SKM-1 treated with dmso at 0.1 percent for 144 hours (cell line): ENCODE data around the gene WDR45B.

Experiments
- DNase-seq: peaks from one replicate; lab custom pipeline; 2025; ENCODE audit not compliant: unreplicated experiment; lab: John Stamatoyannopoulos, UW

WDR45B gene

GRCh38 chr17:82631544-82631943 lies 16.7 kb downstream of the WDR45B start:
- DNase-seq: no peak

- DNase-seq: no peak
These were observed 18.0 kb downstream of the WDR45B start for GRCh38 chr17:82630212-82630611.

- DNase-seq: no peak
These were observed 18.5 kb downstream of the WDR45B start for GRCh38 chr17:82629748-82630147.

GRCh38 chr17:82627405-82627804 lies 20.8 kb downstream of the WDR45B start:
- no peak for DNase-seq

DNA sequence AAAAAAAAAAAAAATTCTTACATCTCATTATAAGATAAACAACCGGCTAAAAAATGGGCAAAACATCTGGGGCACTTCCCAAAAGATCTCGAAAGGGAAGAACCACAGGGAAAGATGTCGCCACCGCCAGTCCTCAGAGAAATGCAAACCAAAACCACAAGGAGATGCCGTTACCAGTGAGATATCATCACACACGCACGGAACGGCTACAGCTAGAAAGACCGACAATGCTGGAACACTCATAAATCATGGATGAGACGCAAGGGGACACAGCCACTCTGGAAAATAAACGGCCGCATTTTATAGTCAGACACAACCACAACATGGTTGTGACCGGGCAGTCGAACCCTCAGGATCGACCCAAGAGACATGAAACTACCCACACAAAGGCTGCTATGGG lies 24.5 kb downstream of the WDR45B start:
- peak; percentile 49 for DNase-seq

GRCh38 chr17:82619641-82620040 lies 28.6 kb downstream of the WDR45B start:
- DNase-seq: no peak

GRCh38 chr17:82619211-82619610 lies 29.0 kb downstream of the WDR45B start:
- DNase-seq: no peak

DNA sequence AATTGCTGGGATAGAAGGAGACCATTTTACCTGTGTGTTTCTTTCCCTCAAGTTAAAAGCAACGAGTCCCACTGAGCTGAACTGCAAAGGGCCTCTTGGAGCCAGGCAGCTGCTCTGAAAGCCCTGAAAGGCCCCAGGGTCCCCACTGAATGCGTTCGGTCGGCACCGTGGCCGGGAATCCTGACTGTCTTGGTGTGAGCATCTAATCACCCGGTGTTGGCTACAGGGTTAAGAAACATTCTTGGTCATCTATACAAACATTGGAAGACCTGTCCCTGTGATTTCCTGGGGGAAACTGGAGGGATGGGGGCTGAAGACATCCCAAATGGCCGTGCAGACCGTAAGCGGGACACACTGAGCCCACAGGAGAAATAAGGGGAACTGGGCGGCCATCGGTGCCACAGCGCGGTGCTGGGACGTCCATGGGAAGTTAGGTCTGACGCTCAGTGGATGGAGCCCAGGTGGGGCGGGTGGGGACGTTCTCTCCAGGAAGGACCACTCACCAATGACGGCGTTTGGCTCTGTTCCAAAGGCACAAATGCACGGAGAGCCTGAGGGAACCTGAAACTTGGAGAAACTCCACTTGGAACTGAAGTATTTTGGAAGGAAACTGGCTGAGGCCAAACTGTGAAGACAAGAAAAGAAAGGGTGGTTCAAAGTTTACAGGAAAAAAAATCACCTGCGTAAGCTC lies 32.1 kb downstream of the WDR45B start:
- no peak for DNase-seq

DNA sequence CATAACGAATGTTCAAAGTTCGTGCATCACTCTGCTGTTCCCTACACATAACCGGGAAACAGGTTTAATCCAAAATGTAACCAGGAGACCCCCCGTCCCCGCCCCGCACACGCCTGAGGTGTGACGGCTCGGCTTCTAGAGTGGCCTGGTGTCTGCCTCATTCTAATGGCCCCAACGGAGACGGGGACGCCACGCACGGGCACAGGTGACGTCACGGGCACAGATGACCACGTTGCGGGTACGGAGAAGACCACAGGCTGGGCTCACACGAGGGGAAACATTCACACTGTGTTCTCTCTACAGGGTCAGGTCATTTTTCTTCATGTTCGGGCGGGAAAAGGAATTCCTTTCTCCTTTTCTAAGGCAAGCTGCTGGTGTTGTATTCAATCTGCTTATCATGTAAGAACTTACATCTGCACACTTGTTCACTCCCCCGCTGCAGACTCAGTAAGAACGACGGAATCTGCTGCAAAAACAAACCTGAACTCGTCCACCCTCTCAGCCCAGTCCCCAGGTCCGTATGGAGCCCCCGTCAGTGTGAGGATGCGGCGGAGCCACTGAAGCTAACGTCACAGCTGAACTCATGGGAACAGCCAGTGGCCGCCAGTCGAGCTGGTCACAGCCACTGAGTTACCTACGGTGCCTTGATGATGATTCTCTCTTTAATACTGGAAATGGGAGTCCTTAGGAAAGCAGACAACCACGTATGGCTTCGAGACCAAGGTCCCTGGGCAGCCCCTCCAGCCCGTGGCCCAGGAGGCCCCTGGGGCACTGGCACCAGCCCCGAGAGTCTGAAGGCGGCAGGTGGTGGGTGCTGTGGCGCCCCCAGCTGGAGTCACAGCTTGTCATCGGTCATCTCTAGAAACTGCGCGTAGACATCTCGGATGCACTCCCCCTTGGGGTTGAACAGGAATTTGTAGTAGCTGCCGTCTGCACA lies 32.9 kb downstream of the WDR45B start:
- no peak for DNase-seq

- no peak for DNase-seq
These were observed 34.1 kb downstream of the WDR45B start for GRCh38 chr17:82614095-82614631.

DNA sequence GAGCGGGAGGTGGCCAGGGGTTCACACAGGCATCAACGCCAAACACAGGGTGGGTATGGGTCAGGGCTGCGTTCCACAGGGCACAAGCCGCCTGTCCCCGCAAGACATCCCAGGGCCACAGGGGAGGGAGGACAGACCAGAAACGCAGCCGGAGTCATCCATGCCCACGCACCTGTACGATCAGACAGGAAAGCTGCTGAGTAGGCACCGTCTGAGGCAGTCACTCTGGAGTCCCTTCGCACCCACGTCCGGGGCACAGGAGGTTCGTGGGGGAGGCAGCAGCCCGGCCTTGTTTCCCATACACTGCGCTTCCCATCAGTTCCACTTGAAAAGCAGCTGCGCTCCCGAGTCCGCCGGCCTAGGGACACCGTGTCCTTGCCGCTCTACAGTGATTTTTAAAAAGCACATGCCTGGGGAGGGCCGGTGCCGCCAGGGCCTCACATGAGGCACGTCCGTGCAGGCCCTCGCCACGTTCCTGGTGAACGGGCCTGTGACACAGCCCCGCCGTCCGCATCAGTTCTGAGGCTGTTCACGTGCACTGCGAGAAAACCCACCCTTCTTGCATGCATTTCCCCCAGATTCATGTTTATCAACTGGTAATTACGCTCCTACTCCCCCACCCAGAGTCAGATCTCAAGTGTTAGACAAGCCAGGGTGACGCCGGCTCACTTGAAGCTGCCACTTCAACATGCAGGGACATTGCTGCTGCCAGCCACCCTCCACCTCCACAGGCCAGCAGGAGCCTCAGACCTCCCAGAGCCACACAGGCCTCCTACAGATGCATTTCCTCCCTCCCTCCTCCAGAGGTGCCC lies 34.8 kb downstream of the WDR45B start:
- DNase-seq: no peak

- no peak for DNase-seq
These were observed 36.8 kb downstream of the WDR45B start for GRCh38 chr17:82611140-82612058.

- no peak for DNase-seq
These were observed 38.6 kb downstream of the WDR45B start for GRCh38 chr17:82609655-82610054.

GRCh38 chr17:82608816-82609215 lies 39.4 kb downstream of the WDR45B start:
- DNase-seq: no peak

DNA sequence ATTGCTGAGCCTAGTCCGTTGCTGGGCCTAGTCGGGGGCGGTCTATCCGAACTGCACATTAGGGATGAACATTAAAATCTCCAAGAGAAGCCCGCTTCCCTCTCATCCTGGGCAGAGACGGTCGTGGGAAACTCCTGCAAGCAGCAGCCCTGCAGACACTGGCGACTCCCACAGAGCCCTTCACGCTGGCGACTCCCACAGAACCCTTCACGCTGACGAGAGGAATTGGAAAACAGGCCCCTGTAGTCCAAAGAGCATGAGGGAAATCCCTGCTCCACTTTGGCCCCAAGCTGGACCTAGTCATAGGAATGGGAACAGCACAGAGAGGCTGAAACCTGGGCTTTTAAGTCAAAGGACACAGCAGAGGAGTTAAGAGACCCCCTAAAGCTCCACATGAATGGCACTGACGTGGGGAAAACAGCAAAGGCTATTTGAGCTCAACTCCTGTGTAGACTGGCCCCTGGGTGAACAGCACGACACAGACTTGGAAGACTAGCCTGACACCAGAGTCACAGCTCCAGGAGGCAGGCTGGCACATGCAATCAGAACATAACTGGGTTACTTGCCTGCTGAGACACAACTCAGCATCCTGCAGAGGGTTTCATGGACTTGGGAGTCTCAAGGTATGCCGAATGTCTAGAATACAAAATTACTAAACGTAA lies 42.2 kb downstream of the WDR45B start:
- DNase-seq: no peak

DNA sequence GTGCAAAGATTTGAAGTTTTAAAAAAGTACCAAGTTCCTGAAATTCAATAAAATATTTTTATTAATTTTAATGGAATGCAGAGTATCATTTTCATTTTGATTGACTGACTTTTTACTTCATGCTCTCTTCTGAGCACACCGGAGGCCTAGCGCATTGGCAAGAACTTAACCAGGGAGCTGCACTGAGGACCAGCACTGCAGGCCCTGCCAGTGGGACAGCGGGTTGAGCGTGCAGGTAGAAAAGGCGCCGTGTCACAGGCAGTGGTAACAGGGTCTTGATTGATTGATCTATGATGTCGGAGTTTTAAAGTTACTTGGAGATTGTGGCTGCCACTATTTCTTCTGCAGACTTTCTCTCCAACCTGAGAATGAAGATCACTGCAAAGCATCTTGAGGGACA lies 43.7 kb downstream of the WDR45B start:
- DNase-seq: no peak

GRCh38 chr17:82603981-82604448 lies 44.2 kb downstream of the WDR45B start:
- DNase-seq: no peak

- no peak for DNase-seq
These were observed 45.1 kb downstream of the WDR45B start for GRCh38 chr17:82602986-82603710.

GRCh38 chr17:82602487-82602886 lies 45.8 kb downstream of the WDR45B start:
- no peak for DNase-seq
